IPS DF 4.7 (cell line): ENCODE measurements around the gene PSMA6.
"Not testable (repeated sequence)": the region's sequence is repeated elsewhere in the genome, so short reads cannot be mapped to it uniquely, and the experiment has no call there.

Experiments used
- DNase-seq: peaks from one replicate; pipeline ENCODE4 v3.0.0-alpha.2; 2013; ENCODE audit warnings: low spot score; ENCODE audit errors: extremely low read depth

The PSMA6 gene

GRCh38 chr14:35284506-35284905 is 7.7 kb upstream of the PSMA6 start:
- no peak for DNase-seq

GRCh38 chr14:35285168-35286002 is 6.8 kb upstream of the PSMA6 start:
- no peak for DNase-seq

GRCh38 chr14:35286003-35286600 is 6.1 kb upstream of the PSMA6 start:
- DNase-seq = no peak

GRCh38 chr14:35286707-35287106 is 5.5 kb upstream of the PSMA6 start:
- no peak for DNase-seq

- DNase-seq = no peak
These were observed 4.7 kb upstream of the PSMA6 start for GRCh38 chr14:35287431-35288013.

- DNase-seq = no peak
These were observed 2.6 kb upstream of the PSMA6 start for GRCh38 chr14:35289623-35290022.

GRCh38 chr14:35292770-35293561 is 784 bp downstream of the PSMA6 start:
- no peak for DNase-seq

GRCh38 chr14:35295845-35296161 is 3.6 kb downstream of the PSMA6 start:
- no peak for DNase-seq

- no peak for DNase-seq
These were observed 4.4 kb downstream of the PSMA6 start for GRCh38 chr14:35296545-35296944.

- DNase-seq = no peak
These were observed 5.5 kb downstream of the PSMA6 start for GRCh38 chr14:35297706-35298105.

- no peak for DNase-seq
These were observed 6.2 kb downstream of the PSMA6 start for GRCh38 chr14:35298351-35298750.

GRCh38 chr14:35299708-35300107 is 7.5 kb downstream of the PSMA6 start:
- DNase-seq = no peak

- no peak for DNase-seq
These were observed 8.0 kb downstream of the PSMA6 start for GRCh38 chr14:35300228-35300627.

- DNase-seq = not testable (repeated sequence)
These were observed 9.2 kb downstream of the PSMA6 start for GRCh38 chr14:35301334-35301733.

GRCh38 chr14:35301735-35302528 is 9.8 kb downstream of the PSMA6 start:
- no peak for DNase-seq

- DNase-seq = no peak
These were observed 11.2 kb downstream of the PSMA6 start for GRCh38 chr14:35303149-35303935.

GRCh38 chr14:35304812-35305462 is 12.8 kb downstream of the PSMA6 start:
- DNase-seq = no peak

GRCh38 chr14:35305633-35306032 is 13.5 kb downstream of the PSMA6 start:
- no peak for DNase-seq

GRCh38 chr14:35306114-35306513 is 13.9 kb downstream of the PSMA6 start:
- DNase-seq = no peak

- DNase-seq = no peak
These were observed 25.6 kb downstream of the PSMA6 start for GRCh38 chr14:35317820-35318219.
